ENCODE results near the gene PAPPA2. TPM values are rescaled to one million over a fixed set of nuclear protein-coding genes. Genes with fewer than 3 reads are reported as not detected.
A peak's percentile ranks its signal among the peaks of the same experiment; 100 is the strongest.

Gene PAPPA2
- total RNA-seq, 1 experiment from 2014 or later: 1.2 TPM

- no peak for DNase-seq (ENCODE audit: low read depth in 1 of 2, low spot score in 2 of 2)
- H3K4me3 ChIP-seq: no peak overlapping the region
- H3K27me3 ChIP-seq (replicated peaks): 0 out of 2 replicates have a peak, but pooled peaks cover 5% of the 10 kb centered on the region
- no peaks in the 10 kb centered on the region for H3K4me1 ChIP-seq (replicated peaks)
- H3K27ac ChIP-seq: no peak overlapping the region
- H3K9me3 ChIP-seq (replicated peaks): no peaks in the 10 kb centered on the region
- H3K36me3 ChIP-seq: no peaks in the 10 kb centered on the region
These were observed 305.6 kb downstream of the PAPPA2 start for GRCh38 chr1:176768532-176768931.

GRCh38 chr1:176770066-176770465 is 307.1 kb downstream of the PAPPA2 start:
- DNase-seq (ENCODE audit: low read depth in 1 of 2, low spot score in 2 of 2): no peak

GRCh38 chr1:176773038-176773437 is 310.1 kb downstream of the PAPPA2 start:
- DNase-seq (ENCODE audit: low read depth in 1 of 2, low spot score in 2 of 2): no peak
- no peak overlapping the region for H3K27ac ChIP-seq
- 0 out of 2 replicates have a peak, but pooled peaks cover 5% of the 10 kb centered on the region for H3K27me3 ChIP-seq (replicated peaks)
- H3K36me3 ChIP-seq: no peaks in the 10 kb centered on the region
- no peak overlapping the region for H3K4me3 ChIP-seq
- H3K9me3 ChIP-seq (replicated peaks): no peaks in the 10 kb centered on the region
- no peaks in the 10 kb centered on the region for H3K4me1 ChIP-seq (replicated peaks)

More at GRCh38 chr1:176770066-176770465, 307.1 kb downstream of the PAPPA2 start:
- no peaks in the 10 kb centered on the region for H3K4me1 ChIP-seq (replicated peaks)
- no peak overlapping the region for H3K4me3 ChIP-seq
- H3K27ac ChIP-seq: no peak overlapping the region
- 0 out of 2 replicates have a peak, but pooled peaks cover 5% of the 10 kb centered on the region for H3K27me3 ChIP-seq (replicated peaks)
- no peaks in the 10 kb centered on the region for H3K9me3 ChIP-seq (replicated peaks)
- no peaks in the 10 kb centered on the region for H3K36me3 ChIP-seq

GRCh38 chr1:176774224-176774623 is 311.2 kb downstream of the PAPPA2 start:
- H3K27ac ChIP-seq: no peak overlapping the region
- H3K27me3 ChIP-seq (replicated peaks): 0 out of 2 replicates have a peak, but pooled peaks cover 4% of the 10 kb centered on the region
- no peaks in the 10 kb centered on the region for H3K9me3 ChIP-seq (replicated peaks)
- H3K36me3 ChIP-seq: no peaks in the 10 kb centered on the region
- H3K4me1 ChIP-seq (replicated peaks): 0 out of 2 replicates have a peak, but pooled peaks cover under 1% of the 10 kb centered on the region
- no peak for DNase-seq (ENCODE audit: low read depth in 1 of 2, low spot score in 2 of 2)
- no peak overlapping the region for H3K4me3 ChIP-seq

- Histone ChIP-seq H3K27me3 (replicated peaks) (no peaks in the 10 kb centered on the region), H3K27ac (no peak overlapping the region), H3K4me1 (replicated peaks) (0 out of 2 replicates have a peak, but pooled peaks cover 6% of the 10 kb centered on the region), H3K36me3 (no peaks in the 10 kb centered on the region), H3K4me3 (no peak overlapping the region), H3K9me3 (replicated peaks) (no peaks in the 10 kb centered on the region)
- no peak for DNase-seq (ENCODE audit: low read depth in 1 of 2, low spot score in 2 of 2)
These were observed 312.4 kb downstream of the PAPPA2 start for GRCh38 chr1:176775378-176775777.

- Histone ChIP-seq H3K4me1 (replicated peaks) (0 out of 2 replicates have a peak, but pooled peaks cover 6% of the 10 kb centered on the region), H3K36me3 (no peaks in the 10 kb centered on the region), H3K4me3 (no peak overlapping the region), H3K27ac (no peak overlapping the region), H3K27me3 (replicated peaks) (no peaks in the 10 kb centered on the region), H3K9me3 (replicated peaks) (no peaks in the 10 kb centered on the region)
- DNase-seq (ENCODE audit: low read depth in 1 of 2, low spot score in 2 of 2): no peak
These were observed 313.0 kb downstream of the PAPPA2 start for GRCh38 chr1:176775996-176776395.

- no peak for DNase-seq (ENCODE audit: low read depth in 1 of 2, low spot score in 2 of 2)
- no peaks in the 10 kb centered on the region for H3K9me3 ChIP-seq (replicated peaks)
These were observed 315.1 kb downstream of the PAPPA2 start for GRCh38 chr1:176778056-176778455.

GRCh38 chr1:176779992-176780328 is 317.0 kb downstream of the PAPPA2 start:
- Histone ChIP-seq H3K27me3 (replicated peaks) (no peaks in the 10 kb centered on the region), H3K27ac (no peak overlapping the region), H3K4me1 (replicated peaks) (0 out of 2 replicates have a peak, but pooled peaks cover 6% of the 10 kb centered on the region), H3K4me3 (no peak overlapping the region), H3K9me3 (replicated peaks) (no peaks in the 10 kb centered on the region), H3K36me3 (no peaks in the 10 kb centered on the region)
- no peak for DNase-seq (ENCODE audit: low read depth in 1 of 2, low spot score in 2 of 2)

More at GRCh38 chr1:176778056-176778455, 315.1 kb downstream of the PAPPA2 start:
- H3K36me3 ChIP-seq: no peaks in the 10 kb centered on the region
- H3K4me1 ChIP-seq (replicated peaks): 0 out of 2 replicates have a peak, but pooled peaks cover 6% of the 10 kb centered on the region
- H3K27ac ChIP-seq: no peak overlapping the region
- H3K27me3 ChIP-seq (replicated peaks): no peaks in the 10 kb centered on the region
- H3K4me3 ChIP-seq: no peak overlapping the region

GRCh38 chr1:176783309-176783708 is 320.3 kb downstream of the PAPPA2 start:
- Histone ChIP-seq H3K9me3 (replicated peaks) (no peaks in the 10 kb centered on the region), H3K4me3 (no peak overlapping the region), H3K27me3 (replicated peaks) (no peaks in the 10 kb centered on the region), H3K4me1 (replicated peaks) (0 out of 2 replicates have a peak, but pooled peaks cover 6% of the 10 kb centered on the region), H3K36me3 (no peaks in the 10 kb centered on the region), H3K27ac (no peak overlapping the region)
- DNase-seq (ENCODE audit: low read depth in 1 of 2, low spot score in 2 of 2): no peak

- Histone ChIP-seq H3K4me3 (no peak overlapping the region), H3K27ac (no peak overlapping the region), H3K9me3 (replicated peaks) (no peaks in the 10 kb centered on the region), H3K36me3 (no peaks in the 10 kb centered on the region), H3K27me3 (replicated peaks) (no peaks in the 10 kb centered on the region), H3K4me1 (replicated peaks) (peaks cover 10% of the 10 kb centered on the region)
- DNase-seq (ENCODE audit: low read depth in 1 of 2, low spot score in 2 of 2): no peak
These were observed 322.1 kb downstream of the PAPPA2 start for GRCh38 chr1:176785056-176785455.

- Histone ChIP-seq H3K4me3 (no peak overlapping the region), H3K4me1 (replicated peaks) (peaks cover 17% of the 10 kb centered on the region), H3K27ac (no peak overlapping the region), H3K27me3 (replicated peaks) (no peaks in the 10 kb centered on the region), H3K9me3 (replicated peaks) (no peaks in the 10 kb centered on the region), H3K36me3 (no peaks in the 10 kb centered on the region)
- no peak for DNase-seq (ENCODE audit: low read depth in 1 of 2, low spot score in 2 of 2)
These were observed 322.8 kb downstream of the PAPPA2 start for GRCh38 chr1:176785791-176786190.

GRCh38 chr1:176786274-176786673 is 323.3 kb downstream of the PAPPA2 start:
- H3K4me3 ChIP-seq: no peak overlapping the region
- H3K27ac ChIP-seq: no peak overlapping the region
- H3K36me3 ChIP-seq: no peaks in the 10 kb centered on the region
- DNase-seq (ENCODE audit: low read depth in 1 of 2, low spot score in 2 of 2): no peak
- no peaks in the 10 kb centered on the region for H3K9me3 ChIP-seq (replicated peaks)
- no peaks in the 10 kb centered on the region for H3K27me3 ChIP-seq (replicated peaks)
- peaks cover 20% of the 10 kb centered on the region for H3K4me1 ChIP-seq (replicated peaks)

- no peaks in the 10 kb centered on the region for H3K36me3 ChIP-seq
- no peaks in the 10 kb centered on the region for H3K9me3 ChIP-seq (replicated peaks)
- peaks cover 32% of the 10 kb centered on the region for H3K4me1 ChIP-seq (replicated peaks)
- no peak overlapping the region for H3K4me3 ChIP-seq
- peak; percentile 49 to 64 for DNase-seq (ENCODE audit: low read depth in 1 of 2, low spot score in 2 of 2)
- peak overlapping the region; percentile 42 for H3K27ac ChIP-seq
- H3K27me3 ChIP-seq (replicated peaks): no peaks in the 10 kb centered on the region
These were observed 326.7 kb downstream of the PAPPA2 start for GRCh38 chr1:176789571-176790090.

GRCh38 chr1:176790786-176791185 is 327.8 kb downstream of the PAPPA2 start:
- H3K27ac ChIP-seq: peak overlapping the region; percentile 42
- no peak for DNase-seq (ENCODE audit: low read depth in 1 of 2, low spot score in 2 of 2)

GRCh38 chr1:176791906-176792305 is 328.9 kb downstream of the PAPPA2 start:
- Histone ChIP-seq H3K9me3 (replicated peaks) (no peaks in the 10 kb centered on the region), H3K27ac (peak overlapping the region; percentile 44; the same call in 1 of the 2 replicates), H3K4me3 (no peak overlapping the region), H3K27me3 (replicated peaks) (no peaks in the 10 kb centered on the region), H3K36me3 (no peaks in the 10 kb centered on the region), H3K4me1 (replicated peaks) (peaks cover 38% of the 10 kb centered on the region)
- DNase-seq (ENCODE audit: low read depth in 1 of 2, low spot score in 2 of 2): peak in 1 of 2 experiments; percentile 62

More at GRCh38 chr1:176790786-176791185, 327.8 kb downstream of the PAPPA2 start:
- Histone ChIP-seq H3K36me3 (no peaks in the 10 kb centered on the region), H3K4me1 (replicated peaks) (peaks cover 32% of the 10 kb centered on the region), H3K27me3 (replicated peaks) (no peaks in the 10 kb centered on the region), H3K4me3 (no peak overlapping the region), H3K9me3 (replicated peaks) (no peaks in the 10 kb centered on the region)
